H1 (cell line): ENCODE results near the gene DOCK1. TPM values are rescaled to one million over a fixed set of nuclear protein-coding genes. Genes with fewer than 3 reads are reported as not detected.

ENCODE experiments used
- BACH1 ChIP-seq: IDR thresholded peaks from 2 replicates; pipeline ENCODE4 v1.6.1; 2012; ENCODE audit warnings: low read length, improper control_type of control experiment
- BRCA1 ChIP-seq: IDR thresholded peaks from 2 replicates; pipeline ENCODE4 v1.6.1; 2012; ENCODE audit warnings: low read depth, low read length, improper control_type of control experiment
- CHD7 ChIP-seq: fragments of 300-600 bp; sonication (generic); IDR thresholded peaks from 2 replicates; pipeline ENCODE4 v1.7.1; 2012; ENCODE audit warnings: low read length, moderate library complexity, mild to moderate bottlenecking, inconsistent platforms; ENCODE audit not compliant: insufficient replicate concordance
- SIN3A ChIP-seq, 2 experiments: IDR thresholded peaks in 1 of 2; conservative IDR thresholded peaks in 1 of 2; 2 replicates each; pipeline ENCODE4 v1.6.1; 2011 to 2012; ENCODE audit warnings: low read length in 2 of 2, improper control_type of control experiment in 1 of 2, low read depth in 1 of 2, mild to moderate bottlenecking in 1 of 2
- TAF7 ChIP-seq: optimal IDR thresholded peaks from 2 replicates; pipeline ENCODE3; 2011; ENCODE audit warnings: low read depth, mild to moderate bottlenecking, inconsistent platforms, low read length, moderate library complexity, borderline replicate concordance
- YY1 ChIP-seq: IDR thresholded peaks from 2 replicates; pipeline ENCODE4 v1.6.1; 2011; ENCODE audit warnings: low read depth, mild to moderate bottlenecking, low read length
- polyA plus RNA-seq, 7 experiments: library from polyadenylated mRNA; depleted of rRNA in 3 of 7; stranded (reverse) in 5 of 7; unstranded in 2 of 7; fragments of >200 nt in 5 of 7; fragments of 200-250 nt in 2 of 7; gene quantifications; 1 replicate in 5 of 7; 2 replicates in 1 of 7; 4 replicates in 1 of 7; pipeline versions ENCODE4 v1.2.1 to v1.2.3, GENCODE V29; 2011 to 2013; ENCODE audit warnings: missing spikeins in 2 of 7, mixed read lengths in 2 of 7
- total RNA-seq: library from RNA; stranded (reverse); fragmentation: NEBNext Ultra II Directional; extraction: Animal tissue kit (Norgen Biotek cat#: 25700); gene quantifications from 2 replicates; pipeline ENCODE4 v1.2.1, GENCODE V29; 2021
- TF ChIP-seq, protein P1 (sequence below): IDR thresholded peaks from 2 replicates; pipeline ENCODE4 v1.6.1; 2011; ENCODE audit warnings: low read depth, mild to moderate bottlenecking, low read length; ENCODE audit not compliant: insufficient read depth

Gene DOCK1
- total and polyA plus RNA-seq, 2 of the 8 experiments (the other 6 are each of a cell fraction or from before 2014, with no cell fraction given), result 11.6 to 53.0 TPM

DNA sequence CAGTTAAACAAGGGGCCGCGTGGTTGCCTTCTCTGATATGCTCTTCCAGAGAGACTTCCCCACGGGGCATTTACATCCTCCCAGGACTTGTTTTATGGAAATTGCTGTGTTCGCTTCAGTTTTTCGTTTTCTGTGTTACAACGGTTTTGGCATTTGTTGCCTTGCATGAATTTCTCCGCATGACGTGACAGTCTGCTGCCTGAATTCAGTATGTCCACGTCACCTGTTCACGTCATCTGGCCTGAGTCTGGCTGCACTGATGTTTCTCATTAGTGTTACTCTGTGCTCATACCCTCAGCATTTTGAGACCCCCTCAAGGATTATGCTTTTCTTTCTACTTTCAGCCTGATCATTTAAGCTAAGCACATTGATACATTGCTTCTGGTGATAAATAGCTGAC is 340.2 kb downstream of the DOCK1 start (continued):
- TF ChIP-seq CHD7 (no peak), SIN3A (conservative IDR thresholded peaks at IDR 0.05 in 1 of 2, IDR thresholded peaks at IDR 0.05 in 1 of 2; ENCODE audit: low read depth in 1 of 2, low read length in 2 of 2) (no peak), TAF7 (no peak), BACH1 (no peak), BRCA1 (no peak), YY1 (no peak)
- TF ChIP-seq, protein P1, sequence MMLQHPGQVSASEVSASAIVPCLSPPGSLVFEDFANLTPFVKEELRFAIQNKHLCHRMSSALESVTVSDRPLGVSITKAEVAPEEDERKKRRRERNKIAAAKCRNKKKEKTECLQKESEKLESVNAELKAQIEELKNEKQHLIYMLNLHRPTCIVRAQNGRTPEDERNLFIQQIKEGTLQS, result no peak
